Measurements from ENCODE around the gene TSPAN6. TPM values are rescaled to one million over a fixed set of nuclear protein-coding genes. Genes with fewer than 3 reads are reported as not detected.
A peak's percentile ranks its signal among the peaks of the same experiment; 100 is the strongest.

Gene TSPAN6
- total and polyA plus RNA-seq, 2 donors (not counting 3 experiments of a cell fraction or from before 2014, with no cell fraction given): 43.1 to 65.5 TPM

DNA sequence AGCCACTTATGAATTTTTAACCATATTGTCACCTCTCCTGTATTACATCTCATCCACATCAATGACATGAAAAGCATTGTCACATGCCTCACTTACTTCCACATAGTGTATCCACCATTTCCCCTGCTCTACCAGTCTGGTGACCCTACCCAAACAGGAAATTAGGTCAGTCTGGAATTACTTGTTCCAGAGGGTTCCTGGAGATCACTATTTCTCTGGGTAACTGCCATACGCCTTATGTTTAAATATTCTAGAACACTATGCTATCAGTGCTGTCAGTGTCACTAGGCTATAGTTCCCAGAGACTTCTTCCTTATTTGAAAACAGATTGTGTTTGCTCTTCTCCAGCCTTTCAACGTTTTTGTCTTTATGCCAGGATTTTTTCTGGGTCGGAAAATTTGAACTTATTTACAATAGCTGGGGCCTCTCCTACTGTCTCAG, 22.4 kb upstream of the TSPAN6 start:
- H3K36me3 ChIP-seq (ENCODE audit: control insufficient read depth in 2 of 2, extremely low read depth in 1 of 2, insufficient read depth in 2 of 2, low read length in 2 of 2): peaks cover 5 to 6% of the 10 kb centered on the region in 2 experiments
- CTCF ChIA-PET: interaction anchor here (0.7 to 2.2 kb wide), 5 partner anchors 10 to 110 kb away, joined by 3 to 10 read pairs (median 4); partner anchors contain the start of gene TSPAN6
- POLR2A ChIA-PET: interaction anchor here (0.6 kb wide), 1 partner anchor 44 kb away, joined by 3 read pairs; no protein-coding TSS in a partner anchor

DNA sequence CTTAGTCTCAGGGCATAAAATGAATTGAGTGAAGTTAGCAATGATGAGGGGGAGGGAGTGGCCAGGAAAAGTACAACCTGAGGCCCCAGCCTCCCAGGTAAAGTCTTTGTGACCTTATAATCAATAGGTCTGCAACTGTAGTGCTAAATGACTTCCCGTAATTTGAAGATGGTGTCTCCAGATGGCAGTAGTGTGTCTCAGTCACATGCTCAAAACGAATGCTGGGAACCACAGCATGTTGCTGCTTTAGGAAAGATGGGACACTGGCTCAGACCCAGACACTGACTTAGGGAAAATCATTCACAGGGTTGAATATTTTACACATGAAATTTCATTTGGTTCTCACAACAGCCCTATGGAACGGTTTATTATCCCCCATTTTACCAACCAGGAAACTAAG, 17.7 kb upstream of the TSPAN6 start:
- peak; percentile 70 for FAIRE-seq
- no peaks in the 10 kb centered on the region for H3K9me3 ChIP-seq (replicated peaks; ENCODE audit: control insufficient read depth, insufficient read depth, low read length)
- H3K79me2 ChIP-seq (ENCODE audit: control insufficient read depth, insufficient read depth, low read length): peaks cover 69% of the 10 kb centered on the region
- H3K27ac ChIP-seq (ENCODE audit: insufficient read depth, low read depth, low read length): peak overlapping the region; percentile 15
- TF ChIP-seq MYC (IDR thresholded peaks at IDR 0.05; ENCODE audit: low read depth, low read length): no peak
- TF ChIP-seq FOS (IDR thresholded peaks at IDR 0.05; ENCODE audit: borderline replicate concordance, insufficient read depth, low read length): no peak
- TF ChIP-seq JUN (IDR thresholded peaks at IDR 0.05; ENCODE audit: borderline replicate concordance, insufficient read depth, insufficient read length, low read depth): no peak
- no peak for TF ChIP-seq GATA2 (IDR thresholded peaks at IDR 0.05; ENCODE audit: insufficient read depth, insufficient read length, low read depth, low read length)
- TF ChIP-seq, protein P1, sequence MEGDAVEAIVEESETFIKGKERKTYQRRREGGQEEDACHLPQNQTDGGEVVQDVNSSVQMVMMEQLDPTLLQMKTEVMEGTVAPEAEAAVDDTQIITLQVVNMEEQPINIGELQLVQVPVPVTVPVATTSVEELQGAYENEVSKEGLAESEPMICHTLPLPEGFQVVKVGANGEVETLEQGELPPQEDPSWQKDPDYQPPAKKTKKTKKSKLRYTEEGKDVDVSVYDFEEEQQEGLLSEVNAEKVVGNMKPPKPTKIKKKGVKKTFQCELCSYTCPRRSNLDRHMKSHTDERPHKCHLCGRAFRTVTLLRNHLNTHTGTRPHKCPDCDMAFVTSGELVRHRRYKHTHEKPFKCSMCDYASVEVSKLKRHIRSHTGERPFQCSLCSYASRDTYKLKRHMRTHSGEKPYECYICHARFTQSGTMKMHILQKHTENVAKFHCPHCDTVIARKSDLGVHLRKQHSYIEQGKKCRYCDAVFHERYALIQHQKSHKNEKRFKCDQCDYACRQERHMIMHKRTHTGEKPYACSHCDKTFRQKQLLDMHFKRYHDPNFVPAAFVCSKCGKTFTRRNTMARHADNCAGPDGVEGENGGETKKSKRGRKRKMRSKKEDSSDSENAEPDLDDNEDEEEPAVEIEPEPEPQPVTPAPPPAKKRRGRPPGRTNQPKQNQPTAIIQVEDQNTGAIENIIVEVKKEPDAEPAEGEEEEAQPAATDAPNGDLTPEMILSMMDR (IDR thresholded peaks at IDR 0.05; ENCODE audit: extremely low read depth in 1 of 2, insufficient read depth in 1 of 2, low read depth in 1 of 2, low read length in 2 of 2): peak; percentile 4 to 15
- TF ChIP-seq, protein P2, sequence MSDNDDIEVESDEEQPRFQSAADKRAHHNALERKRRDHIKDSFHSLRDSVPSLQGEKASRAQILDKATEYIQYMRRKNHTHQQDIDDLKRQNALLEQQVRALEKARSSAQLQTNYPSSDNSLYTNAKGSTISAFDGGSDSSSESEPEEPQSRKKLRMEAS (IDR thresholded peaks at IDR 0.05; ENCODE audit: insufficient read depth, insufficient read length): peak; percentile 16
- no peak for TF ChIP-seq POLR2AphosphoS5 (IDR thresholded peaks at IDR 0.05; ENCODE audit: insufficient read depth, low read depth, low read length)
- TF ChIP-seq EZH2 (IDR thresholded peaks at IDR 0.05; ENCODE audit: borderline replicate concordance, low read depth, low read length, severe bottlenecking): no peak
- TF ChIP-seq POLR2A (IDR thresholded peaks at IDR 0.05; ENCODE audit: low read depth, low read length): no peak
- intact Hi-C loops (cut with micrococcal nuclease): no loop called here
- BruUV-seq (replicated peaks): no TSS peak
- no peaks in the 10 kb centered on the region for H3K9me1 ChIP-seq (replicated peaks; ENCODE audit: control insufficient read depth, extremely low read depth, insufficient read depth, low read length)
- dilution Hi-C loops (cut with MboI; ENCODE audit: extremely low pct_ligation_motif_present, low sequenced_read_pairs): no loop called here
- DNase-seq (ENCODE audit: low read depth, low spot score): peak; percentile 46
- POLR2A ChIA-PET: no interaction called here
- CTCF ChIA-PET: interaction anchor here (0.9 to 6.8 kb wide), 10 partner anchors 9 to 142 kb away, joined by 3 to 48 read pairs (median 6); partner anchors contain the start of genes SRPX2 and TSPAN6
- H3K4me1 ChIP-seq (ENCODE audit: control insufficient read depth, extremely low read depth, insufficient read depth, low read length): peaks cover 53% of the 10 kb centered on the region
- no peak overlapping the region for H3K4me2 ChIP-seq (ENCODE audit: insufficient read depth, low read length)
- no peak overlapping the region for H3K9ac ChIP-seq (replicated peaks; ENCODE audit: extremely low read depth, insufficient read depth, low read length)
- peaks cover 0 to 10% of the 10 kb centered on the region in 2 experiments for H3K36me3 ChIP-seq (ENCODE audit: control insufficient read depth in 2 of 2, extremely low read depth in 1 of 2, insufficient read depth in 2 of 2, low read length in 2 of 2)
- no peak overlapping the region for H3K4me3 ChIP-seq (replicated peaks in 1 of 3; ENCODE audit: insufficient read depth in 1 of 3, low read depth in 1 of 3, low read length in 3 of 3)
- no peak overlapping the region for H2AFZ ChIP-seq (ENCODE audit: low read depth, low read length)
- H3K27me3 ChIP-seq (ENCODE audit: control insufficient read depth in 2 of 2, insufficient read depth in 2 of 2, low read length in 2 of 2): no peaks in the 10 kb centered on the region
- no peaks in the 10 kb centered on the region for H4K20me1 ChIP-seq (replicated peaks; ENCODE audit: control insufficient read depth, extremely low read depth, insufficient read depth, low read length)

More for the DNA sequence above, 22.4 kb upstream of the TSPAN6 start:
- dilution Hi-C loops (cut with MboI; ENCODE audit: extremely low pct_ligation_motif_present, low sequenced_read_pairs): no loop called here
- H4K20me1 ChIP-seq (replicated peaks; ENCODE audit: control insufficient read depth, extremely low read depth, insufficient read depth, low read length): no peaks in the 10 kb centered on the region
- no peaks in the 10 kb centered on the region for H3K27me3 ChIP-seq (ENCODE audit: control insufficient read depth in 2 of 2, insufficient read depth in 2 of 2, low read length in 2 of 2)
- H3K9me3 ChIP-seq (replicated peaks; ENCODE audit: control insufficient read depth, insufficient read depth, low read length): no peaks in the 10 kb centered on the region
- H3K79me2 ChIP-seq (ENCODE audit: control insufficient read depth, insufficient read depth, low read length): peaks cover 65% of the 10 kb centered on the region
- H3K27ac ChIP-seq (ENCODE audit: insufficient read depth, low read depth, low read length): peak overlapping the region; percentile 81
- H3K4me2 ChIP-seq (ENCODE audit: insufficient read depth, low read length): peak overlapping the region; percentile 55
- DNase-seq (ENCODE audit: low read depth, low spot score) (peak; percentile 75), FAIRE-seq (peak; percentile 80)
- peaks cover 36% of the 10 kb centered on the region for H3K4me1 ChIP-seq (ENCODE audit: control insufficient read depth, extremely low read depth, insufficient read depth, low read length)
- no peaks in the 10 kb centered on the region for H3K9me1 ChIP-seq (replicated peaks; ENCODE audit: control insufficient read depth, extremely low read depth, insufficient read depth, low read length)
- intact Hi-C loops (cut with micrococcal nuclease): loop anchor here (1.0 kb wide), 1 partner anchor 9 kb away; no protein-coding TSS in a partner anchor
- no peak overlapping the region for H2AFZ ChIP-seq (ENCODE audit: low read depth, low read length)
- H3K9ac ChIP-seq (replicated peaks; ENCODE audit: extremely low read depth, insufficient read depth, low read length): peak overlapping the region; percentile 47
- no peak overlapping the region for H3K4me3 ChIP-seq (replicated peaks in 1 of 3; ENCODE audit: insufficient read depth in 1 of 3, low read depth in 1 of 3, low read length in 3 of 3)
- BruUV-seq (replicated peaks): no TSS peak
- no peak for TF ChIP-seq MYC (IDR thresholded peaks at IDR 0.05; ENCODE audit: low read depth, low read length)
- TF ChIP-seq POLR2AphosphoS5 (IDR thresholded peaks at IDR 0.05; ENCODE audit: insufficient read depth, low read depth, low read length): peak; percentile 20
- TF ChIP-seq, protein P2 (IDR thresholded peaks at IDR 0.05; ENCODE audit: insufficient read depth, insufficient read length): no peak

All from endothelial cell of umbilical vein (primary cell).